ENCODE measurements around the gene TRIM71.
A peak's percentile ranks its signal among the peaks of the same experiment; 100 is the strongest.
"Not testable (repeated sequence)": the region's sequence is repeated elsewhere in the genome, so short reads cannot be mapped to it uniquely, and the experiment has no call there.

The TRIM71 gene

GRCh38 chr3:32894977-32895376, 77.2 kb downstream of the TRIM71 start:
- H3K27me3 Mint-ChIP-seq: peaks cover 68% of the 10 kb centered on the region

GRCh38 chr3:32895701-32896100, 77.9 kb downstream of the TRIM71 start:
- ATAC-seq (replicated peaks; ENCODE audit: extremely low read depth, poor library complexity, severe bottlenecking) (no peak), DNase-seq (ENCODE audit: low spot score in 2 of 2) (no peak)
- Mint-ChIP-seq H3K27me3 (peaks cover 72% of the 10 kb centered on the region), H3K36me3 (ENCODE audit: insufficient read depth) (peaks cover 3% of the 10 kb centered on the region), H3K4me1 (no peaks in the 10 kb centered on the region), H3K4me3 (no peak overlapping the region), H3K9me3 (no peaks in the 10 kb centered on the region), H3K27ac (ENCODE audit: low read depth) (no peak overlapping the region)

More at GRCh38 chr3:32894977-32895376, 77.2 kb downstream of the TRIM71 start:
- H3K27ac Mint-ChIP-seq (ENCODE audit: low read depth): no peak overlapping the region
- H3K36me3 Mint-ChIP-seq (ENCODE audit: insufficient read depth): peaks cover 3% of the 10 kb centered on the region
- H3K4me3 Mint-ChIP-seq: no peak overlapping the region
- no peaks in the 10 kb centered on the region for H3K9me3 Mint-ChIP-seq
- ATAC-seq (replicated peaks; ENCODE audit: extremely low read depth, poor library complexity, severe bottlenecking): no peak
- no peaks in the 10 kb centered on the region for H3K4me1 Mint-ChIP-seq
- no peak for DNase-seq (ENCODE audit: low spot score in 2 of 2)

- H3K9me3 Mint-ChIP-seq: no peaks in the 10 kb centered on the region
- no peak overlapping the region for H3K4me3 Mint-ChIP-seq
- H3K27me3 Mint-ChIP-seq: peaks cover 72% of the 10 kb centered on the region
- H3K4me1 Mint-ChIP-seq: no peaks in the 10 kb centered on the region
- no peak for ATAC-seq (replicated peaks; ENCODE audit: extremely low read depth, poor library complexity, severe bottlenecking)
- DNase-seq (ENCODE audit: low spot score in 2 of 2): no peak
- H3K27ac Mint-ChIP-seq (ENCODE audit: low read depth): no peak overlapping the region
- H3K36me3 Mint-ChIP-seq (ENCODE audit: insufficient read depth): peaks cover 3% of the 10 kb centered on the region
Observed at GRCh38 chr3:32896143-32896542, 78.3 kb downstream of the TRIM71 start.

GRCh38 chr3:32897001-32897601, 79.3 kb downstream of the TRIM71 start:
- no peaks in the 10 kb centered on the region for H3K9me3 Mint-ChIP-seq
- H3K27me3 Mint-ChIP-seq: peaks cover 65% of the 10 kb centered on the region
- H3K4me1 Mint-ChIP-seq: no peaks in the 10 kb centered on the region
- no peak overlapping the region for H3K4me3 Mint-ChIP-seq
- peaks cover 3% of the 10 kb centered on the region for H3K36me3 Mint-ChIP-seq (ENCODE audit: insufficient read depth)
- ATAC-seq (replicated peaks; ENCODE audit: extremely low read depth, poor library complexity, severe bottlenecking) (no peak), DNase-seq (ENCODE audit: low spot score in 2 of 2) (no peak)
- no peak overlapping the region for H3K27ac Mint-ChIP-seq (ENCODE audit: low read depth)

GRCh38 chr3:32897981-32898623, 80.3 kb downstream of the TRIM71 start:
- H3K27me3 Mint-ChIP-seq: peaks cover 56% of the 10 kb centered on the region

GRCh38 chr3:32899265-32899664, 81.5 kb downstream of the TRIM71 start:
- no peak for DNase-seq (ENCODE audit: low spot score in 2 of 2)

More at GRCh38 chr3:32897981-32898623, 80.3 kb downstream of the TRIM71 start:
- Mint-ChIP-seq H3K9me3 (no peaks in the 10 kb centered on the region), H3K4me1 (no peaks in the 10 kb centered on the region), H3K4me3 (no peak overlapping the region), H3K27ac (ENCODE audit: low read depth) (no peak overlapping the region), H3K36me3 (ENCODE audit: insufficient read depth) (no peaks in the 10 kb centered on the region)
- DNase-seq (ENCODE audit: low spot score in 2 of 2) (no peak), ATAC-seq (replicated peaks; ENCODE audit: extremely low read depth, poor library complexity, severe bottlenecking) (no peak)

GRCh38 chr3:32901005-32901932, 83.5 kb downstream of the TRIM71 start:
- no peaks in the 10 kb centered on the region for H3K4me1 Mint-ChIP-seq

More at GRCh38 chr3:32899265-32899664, 81.5 kb downstream of the TRIM71 start:
- Mint-ChIP-seq H3K36me3 (ENCODE audit: insufficient read depth) (no peaks in the 10 kb centered on the region), H3K4me3 (no peak overlapping the region), H3K9me3 (no peaks in the 10 kb centered on the region), H3K27me3 (peaks cover 53% of the 10 kb centered on the region), H3K27ac (ENCODE audit: low read depth) (no peak overlapping the region), H3K4me1 (no peaks in the 10 kb centered on the region)
- no peak for ATAC-seq (replicated peaks; ENCODE audit: extremely low read depth, poor library complexity, severe bottlenecking)

GRCh38 chr3:32902887-32903371, 85.1 kb downstream of the TRIM71 start:
- peaks cover 25% of the 10 kb centered on the region for H3K27me3 Mint-ChIP-seq
- ATAC-seq (replicated peaks; ENCODE audit: extremely low read depth, poor library complexity, severe bottlenecking): peak; percentile 58
- H3K9me3 Mint-ChIP-seq; H3K27ac Mint-ChIP-seq (ENCODE audit: low read depth); H3K4me1 Mint-ChIP-seq; DNase-seq (ENCODE audit: low spot score in 2 of 2); H3K36me3 Mint-ChIP-seq (ENCODE audit: insufficient read depth): not testable (repeated sequence)
- H3K4me3 Mint-ChIP-seq: peak overlapping the region; percentile 75

More at GRCh38 chr3:32901005-32901932, 83.5 kb downstream of the TRIM71 start:
- DNase-seq (ENCODE audit: low spot score in 2 of 2): no peak
- Mint-ChIP-seq H3K9me3 (no peaks in the 10 kb centered on the region), H3K27ac (ENCODE audit: low read depth) (no peak overlapping the region), H3K36me3 (ENCODE audit: insufficient read depth) (no peaks in the 10 kb centered on the region), H3K27me3 (peaks cover 33% of the 10 kb centered on the region), H3K4me3 (no peak overlapping the region)
- ATAC-seq (replicated peaks; ENCODE audit: extremely low read depth, poor library complexity, severe bottlenecking): no peak

GRCh38 chr3:32903953-32904352, 86.2 kb downstream of the TRIM71 start:
- H3K27ac Mint-ChIP-seq (ENCODE audit: low read depth): no peak overlapping the region
- no peak for ATAC-seq (replicated peaks; ENCODE audit: extremely low read depth, poor library complexity, severe bottlenecking)
- no peaks in the 10 kb centered on the region for H3K9me3 Mint-ChIP-seq
- H3K27me3 Mint-ChIP-seq: peaks cover 14% of the 10 kb centered on the region
- H3K4me1 Mint-ChIP-seq: no peaks in the 10 kb centered on the region
- no peaks in the 10 kb centered on the region for H3K36me3 Mint-ChIP-seq (ENCODE audit: insufficient read depth)
- DNase-seq (ENCODE audit: low spot score in 2 of 2): no peak
- no peak overlapping the region for H3K4me3 Mint-ChIP-seq

- no peak overlapping the region for H3K27ac Mint-ChIP-seq (ENCODE audit: low read depth)
- H3K27me3 Mint-ChIP-seq: no peaks in the 10 kb centered on the region
- H3K4me3 Mint-ChIP-seq: no peak overlapping the region
Observed at GRCh38 chr3:32909999-32910398, 92.2 kb downstream of the TRIM71 start.

GRCh38 chr3:32910954-32911353, 93.2 kb downstream of the TRIM71 start:
- no peak overlapping the region for H3K27ac Mint-ChIP-seq (ENCODE audit: low read depth)
- H3K4me1 Mint-ChIP-seq: no peaks in the 10 kb centered on the region
- no peaks in the 10 kb centered on the region for H3K9me3 Mint-ChIP-seq
- H3K27me3 Mint-ChIP-seq: no peaks in the 10 kb centered on the region
- peaks cover 2% of the 10 kb centered on the region for H3K36me3 Mint-ChIP-seq (ENCODE audit: insufficient read depth)
- ATAC-seq (replicated peaks; ENCODE audit: extremely low read depth, poor library complexity, severe bottlenecking) (no peak), DNase-seq (ENCODE audit: low spot score in 2 of 2) (no peak)
- no peak overlapping the region for H3K4me3 Mint-ChIP-seq

More at GRCh38 chr3:32909999-32910398, 92.2 kb downstream of the TRIM71 start:
- no peak for DNase-seq (ENCODE audit: low spot score in 2 of 2)
- no peak for ATAC-seq (replicated peaks; ENCODE audit: extremely low read depth, poor library complexity, severe bottlenecking)
- peaks cover 2% of the 10 kb centered on the region for H3K36me3 Mint-ChIP-seq (ENCODE audit: insufficient read depth)
- H3K4me1 Mint-ChIP-seq: no peaks in the 10 kb centered on the region
- H3K9me3 Mint-ChIP-seq: no peaks in the 10 kb centered on the region

- H3K27me3 Mint-ChIP-seq: peaks cover 7% of the 10 kb centered on the region
- DNase-seq (ENCODE audit: low spot score in 2 of 2) (no peak), ATAC-seq (replicated peaks; ENCODE audit: extremely low read depth, poor library complexity, severe bottlenecking) (no peak)
- H3K27ac Mint-ChIP-seq (ENCODE audit: low read depth): no peak overlapping the region
- H3K4me3 Mint-ChIP-seq: no peak overlapping the region
- no peaks in the 10 kb centered on the region for H3K4me1 Mint-ChIP-seq
- peaks cover 2% of the 10 kb centered on the region for H3K36me3 Mint-ChIP-seq (ENCODE audit: insufficient read depth)
- peaks cover 5% of the 10 kb centered on the region for H3K9me3 Mint-ChIP-seq
Observed at GRCh38 chr3:32912046-32912445, 94.2 kb downstream of the TRIM71 start.
